Stimulated activated CD4-positive, alpha-beta T cell treated with anti-CD3 and anti-CD28 coated beads, Interleukin-1b, Interleukin-23, amount 100 ng/mL, for 48 hours (primary cell): ENCODE data around the gene WEE1.
"Not testable (repeated sequence)": the region's sequence is repeated elsewhere in the genome, so short reads cannot be mapped to it uniquely, and the experiment has no call there.

Source experiments
- DNase-seq: peaks from one replicate; pipeline ENCODE4 v3.0.0-alpha.2; 2020

The WEE1 gene

GRCh38 chr11:9600644-9601036, 27.2 kb downstream of the WEE1 start:
- DNase-seq: peak; percentile 28

GRCh38 chr11:9601037-9601875, 27.8 kb downstream of the WEE1 start:
- peak; percentile 76 for DNase-seq

- DNase-seq: no peak
Observed at GRCh38 chr11:9601876-9602199, 28.4 kb downstream of the WEE1 start.

- not testable (repeated sequence) for DNase-seq
Observed at GRCh38 chr11:9603214-9603613, 29.7 kb downstream of the WEE1 start.

- no peak for DNase-seq
Observed at GRCh38 chr11:9604134-9604533, 30.7 kb downstream of the WEE1 start.

DNA sequence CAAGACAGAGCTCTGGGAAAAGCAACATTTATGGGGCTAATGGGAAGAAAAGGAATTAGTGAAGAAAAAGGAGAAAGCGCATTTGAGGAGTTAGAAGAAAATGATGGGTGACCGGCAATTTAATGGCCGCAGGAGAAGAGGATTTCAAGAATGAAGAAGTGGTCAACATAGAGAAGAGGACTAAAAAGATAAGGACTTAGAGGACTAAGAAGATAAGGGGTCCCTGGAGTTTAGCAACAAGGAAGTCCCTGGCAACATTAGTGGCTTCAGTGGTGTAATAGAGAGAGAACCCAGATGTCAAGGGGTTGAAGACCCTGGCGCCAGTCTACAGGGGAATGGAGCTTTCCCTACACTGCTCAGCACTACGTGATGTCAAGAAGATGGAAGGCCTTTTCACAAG, 32.3 kb downstream of the WEE1 start:
- DNase-seq: no peak

DNA sequence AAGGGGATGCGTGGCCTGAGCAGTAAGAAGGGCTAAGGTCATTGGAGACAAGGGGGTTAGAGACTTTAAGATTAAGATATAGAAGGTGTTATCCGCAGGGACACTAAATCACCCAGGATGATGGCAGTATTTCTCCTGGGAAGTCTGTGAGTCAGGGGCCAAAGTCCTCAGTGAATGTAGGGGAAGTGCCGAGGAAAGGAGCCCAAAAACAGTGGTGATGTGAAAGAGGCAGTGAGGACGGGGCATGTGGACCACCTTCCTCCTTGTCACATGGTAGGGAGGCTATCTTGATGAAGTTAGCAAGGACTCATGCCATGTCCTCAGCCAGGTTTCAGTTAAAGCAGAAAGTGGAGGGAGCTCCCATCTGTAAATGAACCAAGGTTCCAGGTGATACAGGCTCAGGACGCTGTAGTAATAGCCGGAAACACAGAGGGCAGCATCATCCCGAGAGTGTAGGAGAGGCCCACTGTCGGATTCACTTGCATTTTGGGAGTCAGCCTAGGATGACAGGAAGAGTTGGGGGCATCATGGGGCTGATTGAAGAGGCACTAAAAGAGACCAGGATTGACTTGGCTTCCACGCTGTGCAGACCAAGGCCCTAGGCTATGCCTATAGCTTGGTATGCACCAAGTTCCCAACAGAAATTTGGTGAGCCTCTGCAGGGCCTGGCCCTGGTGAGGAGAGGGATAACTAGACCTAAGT, 33.5 kb downstream of the WEE1 start:
- no peak for DNase-seq

DNA sequence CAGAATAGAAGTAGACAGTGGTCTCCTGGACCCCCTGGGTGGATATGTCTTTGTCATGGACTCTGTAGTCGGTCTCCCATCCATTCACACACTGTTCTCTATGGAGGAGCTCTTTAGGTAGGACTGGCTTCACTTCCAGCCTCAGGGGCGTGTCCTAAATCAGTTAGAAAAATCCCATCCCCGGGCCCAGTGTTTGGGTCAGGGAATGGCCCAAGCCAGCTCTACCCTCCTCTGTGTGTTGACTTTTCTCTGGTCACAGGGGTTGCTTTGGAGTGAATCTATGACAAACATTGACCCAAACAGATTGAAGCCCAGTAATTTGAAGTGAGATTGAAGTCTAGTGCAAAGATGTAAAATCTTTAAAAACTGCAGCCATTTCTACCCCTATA, 34.0 kb downstream of the WEE1 start:
- DNase-seq: no peak

DNA sequence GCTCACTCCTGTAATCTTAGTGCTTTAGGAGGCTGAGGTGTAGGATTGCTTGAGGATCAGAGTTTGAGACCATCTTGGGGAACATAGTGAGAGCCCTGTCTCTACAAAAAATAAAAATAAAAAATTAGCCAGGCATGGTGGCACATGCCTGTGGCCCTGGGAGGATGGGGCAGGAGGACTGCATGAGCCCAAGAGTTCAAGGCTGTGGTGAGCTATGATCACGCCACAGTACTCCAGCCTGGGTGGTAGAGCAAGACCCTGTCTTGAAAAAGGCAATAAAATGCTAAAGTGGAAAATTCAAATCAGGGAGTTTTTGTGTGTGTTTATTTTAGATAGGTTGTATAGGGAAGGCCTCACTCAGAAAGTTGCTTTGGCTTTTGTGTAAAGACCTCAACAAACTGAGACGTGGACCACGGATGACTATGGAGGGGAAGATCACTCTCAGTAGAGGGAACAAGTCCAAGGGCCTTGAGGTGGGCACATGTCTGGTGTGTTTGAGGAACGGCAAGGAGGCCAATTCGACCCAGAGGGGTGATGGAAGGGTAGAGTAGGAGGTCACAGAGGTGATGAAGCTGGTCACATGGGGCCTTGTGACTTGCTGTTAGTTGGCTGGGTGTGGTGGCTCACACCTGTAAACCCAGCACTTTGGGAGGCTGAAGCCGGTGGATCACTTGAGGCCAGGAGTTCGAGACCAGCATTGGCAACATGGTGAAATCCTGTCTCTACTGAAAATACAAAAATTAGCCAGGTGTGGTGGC, 35.7 kb downstream of the WEE1 start:
- DNase-seq: no peak

DNA sequence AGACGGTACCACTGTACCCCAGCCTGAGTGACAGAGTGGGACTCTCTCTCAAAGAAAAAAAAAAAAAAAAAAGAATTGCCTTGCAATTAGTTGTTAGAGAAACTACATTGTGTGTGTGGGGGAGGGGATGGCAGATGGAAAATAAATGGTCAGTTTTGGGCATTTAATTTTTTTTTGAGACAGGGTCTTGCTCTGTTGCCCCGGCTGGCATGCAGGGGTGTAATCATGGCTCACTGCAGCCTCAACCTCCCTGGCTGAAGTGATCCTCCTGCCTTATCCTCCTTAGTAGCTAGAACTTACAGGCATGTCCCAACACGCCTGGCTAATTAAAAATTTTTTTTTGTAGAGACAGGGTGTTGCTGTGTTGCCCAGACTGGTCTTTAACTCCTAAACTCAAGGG, 36.4 kb downstream of the WEE1 start:
- no peak for DNase-seq

GRCh38 chr11:9613118-9613829, 39.8 kb downstream of the WEE1 start:
- DNase-seq: peak; percentile 88

DNA sequence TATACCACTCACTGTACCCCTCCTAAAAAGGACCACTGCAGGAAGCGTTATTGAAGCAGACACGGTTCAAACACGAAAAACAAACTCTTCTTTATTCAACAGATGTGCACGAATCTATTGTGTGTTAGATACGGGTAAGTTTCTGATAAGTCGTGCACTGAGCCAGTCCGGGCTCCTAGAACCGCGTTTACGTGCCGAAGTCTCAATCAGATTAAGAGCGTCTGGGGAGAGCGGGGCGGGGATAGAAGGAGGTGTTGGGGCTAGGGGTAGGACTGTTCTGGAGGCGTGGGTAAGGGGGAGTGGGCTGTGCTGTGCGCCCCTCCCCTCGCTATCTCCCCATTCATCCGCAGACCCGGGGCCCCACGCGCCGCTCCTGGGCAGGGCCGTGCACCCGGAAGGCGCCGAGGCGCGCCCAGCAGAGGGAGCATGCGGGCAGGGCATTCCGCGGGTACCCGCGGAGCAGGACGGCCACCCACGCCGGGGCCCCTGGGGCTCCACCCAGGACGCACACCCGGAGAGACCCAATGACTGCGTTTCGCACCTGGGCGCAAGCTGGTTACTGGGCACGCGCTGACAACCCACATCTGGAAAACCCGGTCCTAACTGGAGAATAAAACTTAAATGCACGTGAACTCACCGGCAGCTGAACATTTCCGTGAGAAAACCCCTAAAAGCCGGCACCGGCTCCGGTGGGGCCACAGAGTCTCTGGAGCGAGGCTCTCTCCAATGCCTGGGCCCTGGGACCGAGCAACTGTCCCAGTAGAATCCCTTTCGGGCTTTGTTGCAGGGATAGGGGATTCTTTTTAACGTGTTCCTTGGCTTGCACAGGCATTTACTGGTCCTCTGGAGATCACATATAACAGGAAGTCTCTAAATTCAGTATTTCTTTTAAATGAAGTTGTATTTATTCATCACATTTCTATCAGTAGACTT, 40.6 kb downstream of the WEE1 start:
- DNase-seq: peak; percentile 92

- DNase-seq: peak; percentile 18
Observed at GRCh38 chr11:9615031-9615451, 41.6 kb downstream of the WEE1 start.

DNA sequence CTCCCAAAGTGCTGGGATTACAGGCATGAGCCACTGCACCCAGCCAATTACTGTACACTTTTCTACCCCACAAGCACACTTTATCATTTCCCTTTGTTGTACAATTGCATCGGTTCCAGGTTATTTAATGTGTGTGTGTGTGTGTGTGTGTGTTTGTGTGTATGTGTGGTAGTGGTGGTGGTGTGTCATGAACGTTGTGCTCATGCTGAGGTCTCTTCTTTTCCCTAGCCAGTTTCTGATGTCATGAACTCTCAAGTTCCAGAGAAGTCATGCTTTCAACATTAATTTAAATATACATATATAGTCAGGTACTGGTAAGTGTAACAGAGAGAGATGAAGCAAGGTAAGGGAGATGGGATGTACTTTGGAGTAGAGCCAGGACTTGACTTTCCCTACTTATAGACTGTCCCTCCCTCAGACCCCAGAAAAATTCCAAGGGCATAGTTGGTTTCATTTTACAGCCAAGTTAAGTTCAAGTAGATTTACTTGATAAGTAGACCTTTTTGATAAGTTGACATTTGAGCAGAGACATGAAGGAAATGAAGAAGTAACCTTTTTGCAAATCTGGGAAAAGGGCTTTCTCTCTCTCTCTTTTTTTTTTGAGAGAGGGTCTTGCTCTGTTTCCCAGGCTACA, 42.7 kb downstream of the WEE1 start:
- no peak for DNase-seq

- DNase-seq: peak; percentile 58
Observed at GRCh38 chr11:9616858-9617257, 43.4 kb downstream of the WEE1 start.

GRCh38 chr11:9617940-9618339, 44.5 kb downstream of the WEE1 start:
- no peak for DNase-seq

DNA sequence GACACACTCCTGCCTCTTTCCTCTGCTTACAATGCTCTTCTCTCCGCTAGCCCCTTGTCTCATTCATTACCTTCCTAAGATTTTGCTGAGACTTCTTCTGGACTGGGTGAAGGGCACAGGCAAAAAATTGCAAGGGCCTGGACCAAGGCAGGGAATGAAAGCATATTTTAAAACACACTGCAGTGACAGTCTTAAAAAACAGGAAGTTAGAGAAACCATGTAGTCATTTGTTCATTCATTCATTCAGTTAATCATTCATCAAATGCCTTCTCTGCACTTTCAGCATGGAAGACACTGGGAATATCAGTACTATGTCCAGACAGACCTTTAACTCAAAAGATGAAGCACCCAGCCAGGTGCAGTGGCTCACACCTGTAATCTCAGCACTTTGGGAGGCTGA, 45.5 kb downstream of the WEE1 start:
- no peak for DNase-seq

GRCh38 chr11:9619971-9620370, 46.5 kb downstream of the WEE1 start:
- DNase-seq: no peak

- DNase-seq: not testable (repeated sequence)
Observed at GRCh38 chr11:9622353-9622752, 48.9 kb downstream of the WEE1 start.

GRCh38 chr11:9623053-9623452, 49.6 kb downstream of the WEE1 start:
- DNase-seq: not testable (repeated sequence)

DNA sequence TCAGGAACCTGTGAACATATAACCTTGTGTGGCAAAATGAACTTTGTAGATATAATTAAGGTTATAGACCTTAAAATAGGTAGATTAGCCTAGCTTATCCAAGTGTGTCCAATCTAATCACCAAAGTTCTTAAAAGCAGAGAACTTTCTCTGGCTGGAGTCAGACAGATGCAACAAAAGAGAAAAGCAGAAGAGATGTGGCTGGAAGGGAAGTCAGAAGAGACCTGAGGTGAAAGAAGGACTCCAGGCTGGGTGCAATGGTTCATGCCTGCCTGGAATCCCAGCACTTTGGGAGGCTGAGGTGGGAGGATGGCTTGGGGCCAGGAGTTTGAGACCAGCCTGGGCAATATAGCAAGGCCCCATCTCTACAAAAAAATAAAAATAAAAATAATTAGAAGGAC, 51.0 kb downstream of the WEE1 start:
- DNase-seq: no peak
